Muscle layer of duodenum (tissue), 2 donors: ENCODE data around the gene APLF.
A peak's percentile ranks its signal among the peaks of the same experiment; 100 is the strongest.

Source experiments
- H3K27ac ChIP-seq: one replicate; pipeline ENCODE4 v1.7.0; 2013; ENCODE audit warnings: mild to moderate bottlenecking, low read length
- H3K27me3 ChIP-seq: one replicate; pipeline ENCODE4 v1.7.0; 2013; ENCODE audit warnings: low read depth, mild to moderate bottlenecking, control low read depth, low read length
- H3K36me3 ChIP-seq, 2 donors: one replicate each; pipeline ENCODE4 v1.7.0; 2013; ENCODE audit warnings: low read length in 2 of 2, control low read depth in 1 of 2, mild to moderate bottlenecking in 1 of 2; ENCODE audit not compliant: insufficient read depth in 2 of 2, control insufficient read depth in 1 of 2
- H3K4me1 ChIP-seq, 2 donors: one replicate each; pipeline ENCODE4 v1.7.0; 2013; ENCODE audit warnings: low read length in 2 of 2, mild to moderate bottlenecking in 2 of 2, control low read depth in 1 of 2, moderate library complexity in 1 of 2; ENCODE audit not compliant: insufficient read depth in 2 of 2, control insufficient read depth in 1 of 2
- H3K4me3 ChIP-seq, 2 donors: one replicate each; pipeline ENCODE4 v1.7.0; 2013; ENCODE audit warnings: low read length in 2 of 2, low read depth in 1 of 2, mild to moderate bottlenecking in 1 of 2
- H3K9me3 ChIP-seq, 2 donors: one replicate each; pipeline ENCODE4 v1.7.0; 2013; ENCODE audit warnings: low read length in 2 of 2, control low read depth in 1 of 2, mild to moderate bottlenecking in 1 of 2; ENCODE audit not compliant: control insufficient read depth in 1 of 2
- donor health status: healthy.

APLF gene

GRCh38 chr2:68467077-68467960 lies at the start of gene APLF, which contains the start of gene FBXO48:
Gene APLF, plus strand, starts transcription at chr2:68467585. Its CDS starts 147 bp downstream, at chr2:68467732.
Gene FBXO48, minus strand, starts transcription at chr2:68467294. Its CDS starts 2,149 bp downstream, at chr2:68465145.
- H3K4me3 ChIP-seq: peak within 1 kb of the TSS; percentile 92 to 93
- H3K27me3 ChIP-seq: no peaks in the 10 kb centered on the region
- peaks cover 0 to 16% of the 10 kb centered on the region in 2 donors for H3K4me1 ChIP-seq
- peaks cover 0 to 6% of the 10 kb centered on the region in 2 donors for H3K36me3 ChIP-seq
- peak within 1 kb of the TSS; percentile 82 for H3K27ac ChIP-seq
- no peaks in the 10 kb centered on the region for H3K9me3 ChIP-seq

GRCh38 chr2:68417926-68418325 lies 49.5 kb upstream of the APLF start:
- H3K9me3 ChIP-seq: no peaks in the 10 kb centered on the region
- no peaks in the 10 kb centered on the region for H3K27me3 ChIP-seq
- no peaks in the 10 kb centered on the region for H3K36me3 ChIP-seq
- H3K27ac ChIP-seq: no peak overlapping the region
- H3K4me3 ChIP-seq: no peak overlapping the region
- no peaks in the 10 kb centered on the region for H3K4me1 ChIP-seq

- Histone ChIP-seq H3K27me3 (no peaks in the 10 kb centered on the region), H3K4me1 (no peaks in the 10 kb centered on the region), H3K4me3 (no peak overlapping the region), H3K36me3 (no peaks in the 10 kb centered on the region), H3K27ac (no peak overlapping the region), H3K9me3 (no peaks in the 10 kb centered on the region)
Measured at GRCh38 chr2:68418419-68418818, 49.0 kb upstream of the APLF start.

GRCh38 chr2:68418855-68419254 lies 48.5 kb upstream of the APLF start:
- Histone ChIP-seq H3K9me3 (no peaks in the 10 kb centered on the region), H3K36me3 (no peaks in the 10 kb centered on the region), H3K4me3 (no peak overlapping the region), H3K4me1 (no peaks in the 10 kb centered on the region), H3K27ac (no peak overlapping the region), H3K27me3 (no peaks in the 10 kb centered on the region)

GRCh38 chr2:68420254-68420910 lies 47.0 kb upstream of the APLF start:
- Histone ChIP-seq H3K36me3 (no peaks in the 10 kb centered on the region), H3K4me1 (no peaks in the 10 kb centered on the region), H3K27me3 (no peaks in the 10 kb centered on the region), H3K9me3 (no peaks in the 10 kb centered on the region), H3K27ac (no peak overlapping the region), H3K4me3 (no peak overlapping the region)

- H3K9me3 ChIP-seq: no peaks in the 10 kb centered on the region
- H3K27ac ChIP-seq: no peak overlapping the region
- H3K4me3 ChIP-seq: no peak overlapping the region
- H3K36me3 ChIP-seq: no peaks in the 10 kb centered on the region
- no peaks in the 10 kb centered on the region for H3K27me3 ChIP-seq
- peaks cover 0 to 7% of the 10 kb centered on the region in 2 donors for H3K4me1 ChIP-seq
Measured at GRCh38 chr2:68423966-68424650, 43.3 kb upstream of the APLF start.

GRCh38 chr2:68425503-68425902 lies 41.9 kb upstream of the APLF start:
- no peaks in the 10 kb centered on the region for H3K27me3 ChIP-seq
- H3K27ac ChIP-seq: no peak overlapping the region
- H3K4me3 ChIP-seq: no peak overlapping the region
- H3K9me3 ChIP-seq: no peaks in the 10 kb centered on the region
- H3K36me3 ChIP-seq: no peaks in the 10 kb centered on the region
- peaks cover 0 to 7% of the 10 kb centered on the region in 2 donors for H3K4me1 ChIP-seq

GRCh38 chr2:68426446-68426845 lies 40.9 kb upstream of the APLF start:
- no peaks in the 10 kb centered on the region for H3K9me3 ChIP-seq
- H3K27me3 ChIP-seq: no peaks in the 10 kb centered on the region
- peaks cover 0 to 7% of the 10 kb centered on the region in 2 donors for H3K4me1 ChIP-seq
- H3K36me3 ChIP-seq: no peaks in the 10 kb centered on the region
- no peak overlapping the region for H3K4me3 ChIP-seq
- no peak overlapping the region for H3K27ac ChIP-seq

- H3K4me3 ChIP-seq: no peak overlapping the region
- no peak overlapping the region for H3K27ac ChIP-seq
- no peaks in the 10 kb centered on the region for H3K27me3 ChIP-seq
- peaks cover 0 to 7% of the 10 kb centered on the region in 2 donors for H3K4me1 ChIP-seq
- H3K36me3 ChIP-seq: no peaks in the 10 kb centered on the region
- H3K9me3 ChIP-seq: no peaks in the 10 kb centered on the region
Measured at GRCh38 chr2:68426848-68427579, 40.4 kb upstream of the APLF start.

GRCh38 chr2:68428126-68428525 lies 39.3 kb upstream of the APLF start:
- Histone ChIP-seq H3K36me3 (no peaks in the 10 kb centered on the region), H3K4me1 (peaks cover 0 to 7% of the 10 kb centered on the region in 2 donors), H3K4me3 (no peak overlapping the region), H3K27me3 (no peaks in the 10 kb centered on the region), H3K9me3 (no peaks in the 10 kb centered on the region), H3K27ac (no peak overlapping the region)
